ENCODE measurements around the gene CACNA1G.

DNA sequence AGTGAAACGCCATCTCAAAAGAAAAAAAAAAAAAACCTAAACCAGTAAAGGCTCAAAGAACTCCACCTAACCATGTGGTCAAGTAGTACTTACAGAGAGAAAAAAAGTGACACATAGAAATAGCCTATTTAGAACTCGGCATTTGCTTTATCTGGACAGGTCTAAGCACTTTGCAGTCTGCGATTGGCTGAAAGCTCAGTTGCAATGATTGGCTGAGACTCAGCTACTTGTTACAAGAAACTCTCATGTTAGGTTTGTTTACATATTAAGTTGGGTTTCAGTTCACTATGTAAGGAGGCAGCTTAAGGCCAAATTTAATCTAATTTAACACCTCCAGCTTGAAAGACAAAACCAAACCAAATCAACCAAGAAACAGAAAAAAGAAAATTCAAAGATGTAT is 93.2 kb downstream of the CACNA1G start:
- TF ChIP-seq, protein P1, sequence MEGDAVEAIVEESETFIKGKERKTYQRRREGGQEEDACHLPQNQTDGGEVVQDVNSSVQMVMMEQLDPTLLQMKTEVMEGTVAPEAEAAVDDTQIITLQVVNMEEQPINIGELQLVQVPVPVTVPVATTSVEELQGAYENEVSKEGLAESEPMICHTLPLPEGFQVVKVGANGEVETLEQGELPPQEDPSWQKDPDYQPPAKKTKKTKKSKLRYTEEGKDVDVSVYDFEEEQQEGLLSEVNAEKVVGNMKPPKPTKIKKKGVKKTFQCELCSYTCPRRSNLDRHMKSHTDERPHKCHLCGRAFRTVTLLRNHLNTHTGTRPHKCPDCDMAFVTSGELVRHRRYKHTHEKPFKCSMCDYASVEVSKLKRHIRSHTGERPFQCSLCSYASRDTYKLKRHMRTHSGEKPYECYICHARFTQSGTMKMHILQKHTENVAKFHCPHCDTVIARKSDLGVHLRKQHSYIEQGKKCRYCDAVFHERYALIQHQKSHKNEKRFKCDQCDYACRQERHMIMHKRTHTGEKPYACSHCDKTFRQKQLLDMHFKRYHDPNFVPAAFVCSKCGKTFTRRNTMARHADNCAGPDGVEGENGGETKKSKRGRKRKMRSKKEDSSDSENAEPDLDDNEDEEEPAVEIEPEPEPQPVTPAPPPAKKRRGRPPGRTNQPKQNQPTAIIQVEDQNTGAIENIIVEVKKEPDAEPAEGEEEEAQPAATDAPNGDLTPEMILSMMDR (IDR thresholded peaks at IDR 0.05): no peak
- no peak for TF ChIP-seq ZFX (IDR thresholded peaks at IDR 0.05; ENCODE audit: borderline replicate concordance)

Data from 22Rv1 (cell line).